Measurements from ENCODE around the gene CNTNAP5.

Gene CNTNAP5

GRCh38 chr2:124147552-124147951, 122.5 kb downstream of the CNTNAP5 start:
- no peak for TF ChIP-seq CTCF (conservative IDR thresholded peaks at IDR 0.05; ENCODE audit: low read length)
- TF ChIP-seq EZH2phosphoT487 (IDR thresholded peaks at IDR 0.05; ENCODE audit: borderline replicate concordance) = no peak
- H3K9ac ChIP-seq (ENCODE audit: low read depth, low read length, poor library complexity, severe bottlenecking) = no peak overlapping the region

DNA sequence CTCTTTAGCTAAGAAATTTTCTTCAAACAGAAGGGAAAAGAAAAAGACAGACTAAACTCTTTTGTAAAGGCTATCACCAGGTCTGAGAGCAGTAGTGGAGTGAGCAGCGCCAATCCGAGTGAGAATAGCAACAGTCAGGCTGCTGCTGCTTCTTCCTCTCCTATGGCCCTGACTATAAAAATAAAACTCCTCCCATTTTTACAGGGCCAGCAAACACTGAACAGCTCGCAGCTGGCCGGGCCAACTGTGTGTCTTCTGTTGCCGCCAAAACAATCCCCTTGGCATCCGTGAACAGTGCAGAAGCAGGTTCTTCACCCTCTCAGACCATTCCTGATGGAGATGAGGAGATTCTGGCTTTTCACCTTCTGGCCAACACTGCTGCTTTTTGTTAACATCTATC, 124.5 kb downstream of the CNTNAP5 start:
- Histone ChIP-seq H4K20me1 (ENCODE audit: insufficient read depth, low read length, poor library complexity, severe bottlenecking) (no peaks in the 10 kb centered on the region), H3K27me3 (ENCODE audit: insufficient read depth, low read length, poor library complexity, severe bottlenecking) (no peaks in the 10 kb centered on the region), H3K79me2 (ENCODE audit: insufficient read depth, low read length) (no peaks in the 10 kb centered on the region), H3K36me3 (ENCODE audit: insufficient read depth, low read length) (no peaks in the 10 kb centered on the region), H3K9me2 (replicated peaks; ENCODE audit: low read depth, low read length) (no peaks in the 10 kb centered on the region), H3K4me1 (ENCODE audit: insufficient read depth, low read length, poor library complexity, severe bottlenecking) (no peaks in the 10 kb centered on the region), H3K9me3 (ENCODE audit: insufficient read depth, low read depth, low read length) (no peaks in the 10 kb centered on the region), H3F3A (ENCODE audit: low read depth) (no peaks in the 10 kb centered on the region), H3K9ac (ENCODE audit: low read depth, low read length, poor library complexity, severe bottlenecking) (no peak overlapping the region), H2AFZ (ENCODE audit: low read length) (no peak overlapping the region), H3K4me3 (ENCODE audit: low read length, poor library complexity, severe bottlenecking) (no peak overlapping the region), H3K4me2 (ENCODE audit: low read depth, low read length, poor library complexity, severe bottlenecking) (no peak overlapping the region)
- TF ChIP-seq CTCF (conservative IDR thresholded peaks at IDR 0.05; ENCODE audit: low read length) = no peak
- no peak for TF ChIP-seq EZH2phosphoT487 (IDR thresholded peaks at IDR 0.05; ENCODE audit: borderline replicate concordance)

More at GRCh38 chr2:124147552-124147951, 122.5 kb downstream of the CNTNAP5 start:
- H3K27me3 ChIP-seq (ENCODE audit: insufficient read depth, low read length, poor library complexity, severe bottlenecking) = no peaks in the 10 kb centered on the region
- H2AFZ ChIP-seq (ENCODE audit: low read length) = no peak overlapping the region
- H3K4me1 ChIP-seq (ENCODE audit: insufficient read depth, low read length, poor library complexity, severe bottlenecking) = no peaks in the 10 kb centered on the region
- H3K79me2 ChIP-seq (ENCODE audit: insufficient read depth, low read length) = no peaks in the 10 kb centered on the region
- H3K9me2 ChIP-seq (replicated peaks; ENCODE audit: low read depth, low read length) = no peaks in the 10 kb centered on the region
- H3K4me2 ChIP-seq (ENCODE audit: low read depth, low read length, poor library complexity, severe bottlenecking) = no peak overlapping the region
- H3K36me3 ChIP-seq (ENCODE audit: insufficient read depth, low read length) = no peaks in the 10 kb centered on the region
- no peak overlapping the region for H3K4me3 ChIP-seq (ENCODE audit: low read length, poor library complexity, severe bottlenecking)
- no peaks in the 10 kb centered on the region for H3F3A ChIP-seq (ENCODE audit: low read depth)
- H3K9me3 ChIP-seq (ENCODE audit: insufficient read depth, low read depth, low read length) = no peaks in the 10 kb centered on the region
- no peaks in the 10 kb centered on the region for H4K20me1 ChIP-seq (ENCODE audit: insufficient read depth, low read length, poor library complexity, severe bottlenecking)

GRCh38 chr2:124151691-124152090, 126.6 kb downstream of the CNTNAP5 start:
- TF ChIP-seq CTCF (conservative IDR thresholded peaks at IDR 0.05; ENCODE audit: low read length) = no peak
- TF ChIP-seq EZH2phosphoT487 (IDR thresholded peaks at IDR 0.05; ENCODE audit: borderline replicate concordance) = no peak
- Histone ChIP-seq H3K4me3 (ENCODE audit: low read length, poor library complexity, severe bottlenecking) (no peak overlapping the region), H3K9me3 (ENCODE audit: insufficient read depth, low read depth, low read length) (no peaks in the 10 kb centered on the region)

More at GRCh38 chr2:124151691-124152090, 126.6 kb downstream of the CNTNAP5 start:
- no peaks in the 10 kb centered on the region for H3K27me3 ChIP-seq (ENCODE audit: insufficient read depth, low read length, poor library complexity, severe bottlenecking)
- H3F3A ChIP-seq (ENCODE audit: low read depth) = no peaks in the 10 kb centered on the region
- H3K79me2 ChIP-seq (ENCODE audit: insufficient read depth, low read length) = no peaks in the 10 kb centered on the region
- no peaks in the 10 kb centered on the region for H3K4me1 ChIP-seq (ENCODE audit: insufficient read depth, low read length, poor library complexity, severe bottlenecking)
- no peak overlapping the region for H2AFZ ChIP-seq (ENCODE audit: low read length)
- no peak overlapping the region for H3K9ac ChIP-seq (ENCODE audit: low read depth, low read length, poor library complexity, severe bottlenecking)
- H3K9me2 ChIP-seq (replicated peaks; ENCODE audit: low read depth, low read length) = no peaks in the 10 kb centered on the region
- no peaks in the 10 kb centered on the region for H3K36me3 ChIP-seq (ENCODE audit: insufficient read depth, low read length)
- H3K4me2 ChIP-seq (ENCODE audit: low read depth, low read length, poor library complexity, severe bottlenecking) = no peak overlapping the region
- no peaks in the 10 kb centered on the region for H4K20me1 ChIP-seq (ENCODE audit: insufficient read depth, low read length, poor library complexity, severe bottlenecking)
